ENCODE results near the gene MAP7D3.
A peak's percentile ranks its signal among the peaks of the same experiment; 100 is the strongest.
"Not testable (repeated sequence)": the region's sequence is repeated elsewhere in the genome, so short reads cannot be mapped to it uniquely, and the experiment has no call there.

MAP7D3 gene

DNA sequence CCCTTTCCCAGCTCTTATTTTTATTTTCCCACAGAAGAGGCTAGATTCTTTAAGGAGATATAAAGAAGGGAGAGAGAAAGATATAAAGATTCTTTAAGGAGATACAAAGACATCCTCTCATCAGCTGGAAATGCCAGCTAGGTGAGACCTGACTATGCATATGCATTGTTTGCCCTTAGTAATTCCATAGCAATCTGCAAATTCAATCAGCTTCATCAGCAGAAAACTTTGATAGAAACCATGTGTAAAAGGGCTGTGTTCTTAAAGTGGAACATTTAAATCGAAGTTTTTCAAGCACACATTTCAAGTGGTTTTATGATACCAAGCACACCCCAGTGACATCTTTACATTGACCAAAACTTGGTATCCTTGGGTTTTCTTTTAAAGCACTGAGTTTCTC, 79.8 kb downstream of the MAP7D3 start:
- DNase-seq: no peak

DNA sequence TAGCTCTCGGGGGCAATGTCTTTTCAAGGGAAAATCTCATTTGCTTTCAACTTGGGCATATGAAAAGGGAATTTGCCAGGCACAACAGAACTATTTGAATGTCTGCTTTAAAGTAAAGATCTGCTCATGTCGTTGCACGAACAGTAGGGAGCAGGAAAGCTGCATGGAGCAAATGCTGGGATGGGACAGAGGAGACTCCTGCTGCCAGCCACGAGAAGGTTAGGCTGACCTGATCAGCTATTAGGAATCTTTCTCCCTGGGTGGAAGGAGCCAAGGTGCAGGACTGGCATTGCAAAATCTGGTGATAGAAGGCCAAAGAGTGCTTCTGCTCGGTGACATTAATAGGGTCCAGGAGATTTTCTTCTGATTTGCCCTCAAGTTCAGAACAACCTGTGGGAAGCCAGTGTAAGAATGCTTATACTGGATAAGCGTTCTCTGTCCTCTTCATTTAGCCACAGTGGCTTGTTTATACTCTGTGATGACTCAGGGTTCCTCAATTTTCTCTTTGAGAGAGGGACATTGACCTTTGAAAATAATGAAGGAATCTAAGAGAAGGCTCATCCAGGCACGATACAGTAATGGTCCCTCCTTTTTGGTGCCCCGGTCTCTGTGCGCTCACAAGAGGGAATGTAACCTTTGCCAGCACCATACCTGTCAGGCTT, 80.9 kb downstream of the MAP7D3 start:
- DNase-seq: peak; percentile 37

GRCh38 chrX:136168929-136169735, 82.1 kb downstream of the MAP7D3 start:
- peak; percentile 97 for DNase-seq

- not testable (repeated sequence) for DNase-seq
Measured at GRCh38 chrX:136167989-136168388, 83.2 kb downstream of the MAP7D3 start.

GRCh38 chrX:136166221-136166855, 84.9 kb downstream of the MAP7D3 start:
- DNase-seq: peak; percentile 39

GRCh38 chrX:136165406-136165805, 85.8 kb downstream of the MAP7D3 start:
- DNase-seq: no peak

DNA sequence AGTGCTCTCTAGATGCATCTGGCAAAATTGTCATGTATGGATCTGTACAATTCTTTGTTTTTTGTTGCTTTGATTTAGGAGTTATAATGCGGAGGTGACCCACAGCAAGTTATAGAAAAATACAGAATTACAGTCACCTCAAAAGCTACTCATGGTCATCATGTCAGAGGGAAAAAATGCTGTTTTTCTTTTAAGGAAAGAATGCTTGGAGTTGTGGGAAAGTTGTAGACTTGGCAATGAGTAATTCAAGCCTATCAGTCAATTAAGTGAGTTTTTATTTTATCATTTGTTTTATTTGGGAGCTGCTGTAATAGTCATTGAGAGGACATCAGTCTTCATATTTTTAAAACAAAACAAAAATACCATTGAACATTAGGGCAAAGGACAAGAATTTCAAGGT, 87.5 kb downstream of the MAP7D3 start:
- peak; percentile 48 for DNase-seq

Data from fibroblast of skin of right quadriceps (primary cell).